ENCODE measurements around the gene RBM33. TPM values are rescaled to one million over a fixed set of nuclear protein-coding genes. Genes with fewer than 3 reads are reported as not detected.

The RBM33 gene
- total and polyA plus RNA-seq, 2 of the 13 experiments (the other 11 are each of a cell fraction or from before 2014, with no cell fraction given): 12.4 to 28.9 TPM

DNA sequence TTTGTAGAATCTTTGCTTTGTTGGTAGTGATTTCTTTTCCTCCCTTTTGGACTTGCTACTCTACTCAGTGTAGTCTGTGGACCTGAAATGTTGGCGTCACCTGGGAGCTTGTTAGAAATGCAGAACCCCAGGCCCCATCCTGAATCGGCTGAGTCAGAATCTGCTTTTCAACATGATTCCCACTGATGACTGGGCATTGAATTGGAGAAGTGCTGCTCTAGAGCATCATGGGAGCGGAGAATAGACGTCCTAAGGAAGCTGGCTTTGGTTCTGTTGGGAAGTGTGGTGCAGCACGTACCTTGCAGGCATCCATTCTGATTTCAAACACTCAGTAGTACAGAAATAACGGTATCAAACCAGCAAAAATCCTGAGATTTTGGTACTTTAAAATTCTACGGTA is 54.7 kb downstream of the RBM33 start (continued):
- TF ChIP-seq, protein P1, sequence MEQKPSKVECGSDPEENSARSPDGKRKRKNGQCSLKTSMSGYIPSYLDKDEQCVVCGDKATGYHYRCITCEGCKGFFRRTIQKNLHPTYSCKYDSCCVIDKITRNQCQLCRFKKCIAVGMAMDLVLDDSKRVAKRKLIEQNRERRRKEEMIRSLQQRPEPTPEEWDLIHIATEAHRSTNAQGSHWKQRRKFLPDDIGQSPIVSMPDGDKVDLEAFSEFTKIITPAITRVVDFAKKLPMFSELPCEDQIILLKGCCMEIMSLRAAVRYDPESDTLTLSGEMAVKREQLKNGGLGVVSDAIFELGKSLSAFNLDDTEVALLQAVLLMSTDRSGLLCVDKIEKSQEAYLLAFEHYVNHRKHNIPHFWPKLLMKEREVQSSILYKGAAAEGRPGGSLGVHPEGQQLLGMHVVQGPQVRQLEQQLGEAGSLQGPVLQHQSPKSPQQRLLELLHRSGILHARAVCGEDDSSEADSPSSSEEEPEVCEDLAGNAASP (CRISPR knock-in tag; IDR thresholded peaks at IDR 0.05; ENCODE audit: borderline replicate concordance): no peak
- no peak for TF ChIP-seq ZNF264 (CRISPR knock-in tag; IDR thresholded peaks at IDR 0.05)
- no peak for TF ChIP-seq CHD4 (IDR thresholded peaks at IDR 0.05; ENCODE audit: borderline replicate concordance, low read length)
- no peak for TF ChIP-seq ZBTB7B (CRISPR knock-in tag; IDR thresholded peaks at IDR 0.05)
- TF ChIP-seq SIN3B (IDR thresholded peaks at IDR 0.05; ENCODE audit: low read length): no peak
- TF ChIP-seq, protein P2, sequence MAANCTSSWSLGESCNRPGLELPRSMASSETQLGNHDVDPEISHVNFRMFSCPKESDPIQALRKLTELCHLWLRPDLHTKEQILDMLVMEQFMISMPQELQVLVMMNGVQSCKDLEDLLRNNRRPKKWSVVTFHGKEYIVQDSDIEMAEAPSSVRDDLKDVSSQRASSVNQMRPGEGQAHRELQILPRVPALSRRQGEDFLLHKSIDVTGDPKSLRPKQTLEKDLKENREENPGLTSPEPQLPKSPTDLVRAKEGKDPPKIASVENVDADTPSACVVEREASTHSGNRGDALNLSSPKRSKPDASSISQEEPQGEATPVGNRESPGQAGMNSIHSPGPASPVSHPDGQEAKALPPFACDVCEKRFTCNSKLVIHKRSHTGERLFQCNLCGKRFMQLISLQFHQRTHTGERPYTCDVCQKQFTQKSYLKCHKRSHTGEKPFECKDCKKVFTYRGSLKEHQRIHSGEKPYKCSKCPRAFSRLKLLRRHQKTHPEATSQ (CRISPR knock-in tag; IDR thresholded peaks at IDR 0.05; ENCODE audit: borderline replicate concordance): no peak
- TF ChIP-seq FOSL1 (CRISPR knock-in tag; IDR thresholded peaks at IDR 0.05; ENCODE audit: borderline replicate concordance): no peak
- no peak for TF ChIP-seq RFX3 (CRISPR knock-in tag; IDR thresholded peaks at IDR 0.05)
- TF ChIP-seq CHD2 (IDR thresholded peaks at IDR 0.05; ENCODE audit: low read depth, low read length): no peak

DNA sequence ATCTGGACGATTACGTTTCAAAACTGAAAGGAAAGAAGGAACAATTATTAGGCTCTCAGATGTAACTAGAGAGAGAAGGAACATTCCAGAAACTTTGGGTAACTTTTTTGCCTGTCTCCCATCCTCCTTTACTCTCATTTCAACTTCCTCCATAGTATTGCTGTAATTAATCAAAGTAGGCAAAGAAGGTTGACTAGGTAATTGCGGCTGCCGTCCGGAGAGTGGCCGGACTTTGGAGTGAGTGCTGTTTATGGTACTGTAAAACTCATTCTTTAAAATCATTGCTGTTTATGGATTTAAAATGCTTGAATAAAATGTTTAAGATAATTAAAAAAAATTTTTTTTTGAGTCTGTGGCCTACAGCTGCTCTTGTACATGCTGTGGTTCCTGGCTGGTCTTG is 56.4 kb downstream of the RBM33 start:
- no peak overlapping the region for H2AFZ ChIP-seq (ENCODE audit: low read length)
- H3K4me2 ChIP-seq (ENCODE audit: low read depth, low read length): no peak overlapping the region
- WGBS (ENCODE audit: low lambda C conversion rate): 98% methylated on average over 6 of the region's 6 CpGs
- FAIRE-seq: no peak
- DNase-seq (ENCODE audit: low spot score): no peak
- no peak overlapping the region for H3K27ac ChIP-seq (ENCODE audit: extremely low read length, insufficient read depth, low read length)
- no peak for ATAC-seq
- ChIA-PET CTCF (ENCODE audit: low intra/inter-chr PET ratio, low total read pairs) (no interaction called here), POLR2A (interaction anchor here (1.1 kb wide), 1 partner anchor 57 kb away, joined by 3 read pairs; the partner anchor contains the start of gene RBM33)
- peaks cover 23% of the 10 kb centered on the region for H3K4me1 ChIP-seq (ENCODE audit: insufficient read depth, low read length)
- TF ChIP-seq DMAP1 (CRISPR knock-in tag; IDR thresholded peaks at IDR 0.05) (no peak), RBM22 (optimal IDR thresholded peaks at IDR 0.05; ENCODE audit: low read length) (peak; percentile 34)
- H3K27me3 ChIP-seq (ENCODE audit: control insufficient read depth in 1 of 2, insufficient read depth in 2 of 2, low read length in 2 of 2): no peaks in the 10 kb centered on the region
- BruUV-seq (replicated peaks): no TSS peak
- in situ Hi-C loops (cut with HindIII; ENCODE audit: extremely low pct_ligation_motif_present, low pct_unique_long_range_greater_than_20kb): no loop called here
- intact Hi-C loops (cut with micrococcal nuclease; ENCODE audit: unreplicated experiment): no loop called here
- no peak overlapping the region for H3K4me3 ChIP-seq (replicated peaks in 1 of 3; ENCODE audit: insufficient read depth in 1 of 3, low read depth in 2 of 3, low read length in 3 of 3)
- no peaks in the 10 kb centered on the region for H3K9me3 ChIP-seq (ENCODE audit: low read length)
- peaks cover 46% of the 10 kb centered on the region for H3K79me2 ChIP-seq (ENCODE audit: insufficient read depth, low read length)
- peaks cover 17% of the 10 kb centered on the region for H4K20me1 ChIP-seq (ENCODE audit: insufficient read depth, low read length)
- H3K9ac ChIP-seq (ENCODE audit: insufficient read depth, low read depth, low read length): no peak overlapping the region
- peaks cover 16 to 68% of the 10 kb centered on the region in 2 experiments for H3K36me3 ChIP-seq (replicated peaks in 1 of 2; ENCODE audit: control insufficient read depth in 1 of 2, insufficient read depth in 2 of 2, low read length in 2 of 2)
